ENCODE measurements around the gene GGTA1. TPM values are rescaled to one million over a fixed set of nuclear protein-coding genes. Genes with fewer than 3 reads are reported as not detected.

GGTA1 gene
- 0.10 and 0.20 TPM in 2 replicates for total RNA-seq

GRCh38 chr9:121499427-121500164 lies at the start of gene GGTA1:
Gene GGTA1 (minus strand): TSS chr9:121499844. CDS start chr9:121467922, 31,922 bp downstream.

Other genes starting within 250 kb of the GGTA1 start
- 602 and 638 TPM in 2 replicates for gene GSN, start 231.7 kb downstream of the GGTA1 start, total RNA-seq
- 98.0 and 128 TPM in 2 replicates for gene STOM, start 129.6 kb downstream of the GGTA1 start, total RNA-seq
- 30.8 and 33.3 TPM in 2 replicates for gene DAB2IP, start 151.8 kb upstream of the GGTA1 start, total RNA-seq

Measured in smooth muscle cell of the pulmonary artery (primary cell).